B cell (primary cell): ENCODE data around the gene DDO.

Source experiments
- EZH2 ChIP-seq: IDR thresholded peaks from 2 replicates; pipeline ENCODE4 v1.6.1; 2012; ENCODE audit warnings: borderline replicate concordance, low read depth, mild to moderate bottlenecking, moderate library complexity, low read length; ENCODE audit not compliant: insufficient read depth, poor library complexity, severe bottlenecking
- TF ChIP-seq, protein P1 (sequence below): fragments of 200-600 bp; IDR thresholded peaks from one replicate; pipeline ENCODE4 v1.8.0; 2022; ENCODE audit warnings: antibody characterized with exemption, mild to moderate bottlenecking

- TF ChIP-seq, protein P1, sequence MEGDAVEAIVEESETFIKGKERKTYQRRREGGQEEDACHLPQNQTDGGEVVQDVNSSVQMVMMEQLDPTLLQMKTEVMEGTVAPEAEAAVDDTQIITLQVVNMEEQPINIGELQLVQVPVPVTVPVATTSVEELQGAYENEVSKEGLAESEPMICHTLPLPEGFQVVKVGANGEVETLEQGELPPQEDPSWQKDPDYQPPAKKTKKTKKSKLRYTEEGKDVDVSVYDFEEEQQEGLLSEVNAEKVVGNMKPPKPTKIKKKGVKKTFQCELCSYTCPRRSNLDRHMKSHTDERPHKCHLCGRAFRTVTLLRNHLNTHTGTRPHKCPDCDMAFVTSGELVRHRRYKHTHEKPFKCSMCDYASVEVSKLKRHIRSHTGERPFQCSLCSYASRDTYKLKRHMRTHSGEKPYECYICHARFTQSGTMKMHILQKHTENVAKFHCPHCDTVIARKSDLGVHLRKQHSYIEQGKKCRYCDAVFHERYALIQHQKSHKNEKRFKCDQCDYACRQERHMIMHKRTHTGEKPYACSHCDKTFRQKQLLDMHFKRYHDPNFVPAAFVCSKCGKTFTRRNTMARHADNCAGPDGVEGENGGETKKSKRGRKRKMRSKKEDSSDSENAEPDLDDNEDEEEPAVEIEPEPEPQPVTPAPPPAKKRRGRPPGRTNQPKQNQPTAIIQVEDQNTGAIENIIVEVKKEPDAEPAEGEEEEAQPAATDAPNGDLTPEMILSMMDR: no peak
- no peak for TF ChIP-seq EZH2
These were observed 32.4 kb upstream of the DDO start for GRCh38 chr6:110447761-110448160.
